ENCODE measurements around the gene COPG1.
"Not testable (repeated sequence)": the region's sequence is repeated elsewhere in the genome, so short reads cannot be mapped to it uniquely, and the experiment has no call there.

COPG1 gene

DNA sequence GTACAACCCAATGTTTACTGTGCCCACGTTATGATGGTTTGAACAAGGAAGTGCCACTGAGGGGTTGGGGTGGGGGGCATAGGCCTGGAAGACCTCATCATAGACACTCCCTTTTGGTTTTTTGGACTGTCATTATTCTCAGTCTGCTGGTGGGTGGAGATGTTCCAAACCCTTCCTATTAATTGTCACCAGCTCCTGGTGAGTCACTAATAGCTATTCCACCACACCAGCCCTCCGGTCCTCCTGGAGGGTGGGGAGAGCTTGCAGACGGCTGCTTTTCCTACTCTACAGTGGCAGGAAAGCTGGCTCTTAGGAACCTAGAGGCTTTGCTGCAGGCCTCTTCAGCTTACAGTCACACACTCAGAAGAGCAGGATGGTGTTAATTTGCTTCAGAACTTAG lies 9.0 kb upstream of the COPG1 start:
- no peak overlapping the region for H3K4me3 ChIP-seq (ENCODE audit: low read depth, low read length)
- TF ChIP-seq CTCF (IDR thresholded peaks at IDR 0.05; ENCODE audit: low read depth, low read length, missing control alignments) = no peak
- in situ Hi-C loops (cut with HindIII; ENCODE audit: low sequenced_read_pairs) = no loop called here
- DNase-seq (ENCODE audit: low read depth) = no peak

GRCh38 chr3:129245141-129245540 lies 4.3 kb upstream of the COPG1 start:
- in situ Hi-C loops (cut with HindIII; ENCODE audit: low sequenced_read_pairs) = no loop called here
- no peak for DNase-seq (ENCODE audit: low read depth)
- TF ChIP-seq CTCF (IDR thresholded peaks at IDR 0.05; ENCODE audit: low read depth, low read length, missing control alignments) = no peak
- no peak overlapping the region for H3K4me3 ChIP-seq (ENCODE audit: low read depth, low read length)

DNA sequence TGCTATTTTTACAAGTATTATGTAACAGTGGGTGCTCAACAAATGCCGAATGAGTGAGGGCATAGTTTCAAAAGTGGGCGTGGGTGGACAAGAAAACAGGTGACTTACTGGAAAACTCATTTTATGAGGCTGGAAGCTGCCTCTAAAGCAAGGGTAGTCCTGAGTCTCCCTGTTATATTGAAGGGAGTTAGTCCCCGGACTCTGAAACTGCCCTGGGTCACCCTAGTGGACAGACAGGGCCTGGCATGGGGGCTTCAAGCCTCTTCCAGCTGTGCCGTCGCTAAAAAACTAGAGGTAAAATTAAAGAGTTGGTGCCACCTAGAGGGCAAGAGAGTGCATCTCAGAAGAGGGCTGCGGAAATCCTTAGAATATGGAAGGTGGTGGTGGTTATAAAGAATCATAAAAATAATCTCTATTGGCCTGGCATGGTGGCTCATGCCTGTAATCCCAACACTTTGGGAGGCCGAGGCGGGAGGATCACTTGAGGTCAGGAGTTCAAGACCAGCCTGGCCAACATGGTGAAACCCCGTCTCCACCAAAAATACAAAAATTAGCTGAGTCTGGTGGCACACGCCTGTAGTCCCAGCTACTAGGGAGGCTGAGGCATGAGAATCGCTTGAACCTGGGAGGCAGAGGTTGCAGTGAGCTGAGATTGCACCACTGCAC lies 3.6 kb upstream of the COPG1 start:
- TF ChIP-seq CTCF (IDR thresholded peaks at IDR 0.05; ENCODE audit: low read depth, low read length, missing control alignments) = peak; percentile 98
- in situ Hi-C loops (cut with HindIII; ENCODE audit: low sequenced_read_pairs); H3K4me3 ChIP-seq (ENCODE audit: low read depth, low read length): not testable (repeated sequence)
- DNase-seq (ENCODE audit: low read depth) = peak; percentile 82

DNA sequence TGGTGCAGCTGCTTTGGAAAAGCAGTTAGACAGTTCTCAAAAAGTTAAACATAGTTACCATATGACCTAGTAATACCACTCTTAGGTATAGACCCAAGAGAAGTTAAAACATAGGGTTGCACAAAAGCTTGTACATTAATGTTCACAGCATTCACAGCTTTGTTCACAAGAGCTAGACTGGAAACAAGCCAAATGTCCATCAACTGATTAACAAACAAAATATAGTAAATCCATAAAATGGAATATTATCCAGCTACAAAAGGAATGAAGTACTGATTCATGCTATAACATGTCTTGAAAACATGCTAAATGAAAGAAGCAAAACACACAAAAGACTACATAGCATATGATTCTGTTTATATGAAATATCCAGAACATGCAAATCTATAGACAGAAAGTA lies 2.8 kb upstream of the COPG1 start:
- no peak for DNase-seq (ENCODE audit: low read depth)
- TF ChIP-seq CTCF (IDR thresholded peaks at IDR 0.05; ENCODE audit: low read depth, low read length, missing control alignments) = no peak
- H3K4me3 ChIP-seq (ENCODE audit: low read depth, low read length) = no peak overlapping the region
- in situ Hi-C loops (cut with HindIII; ENCODE audit: low sequenced_read_pairs) = no loop called here

DNA sequence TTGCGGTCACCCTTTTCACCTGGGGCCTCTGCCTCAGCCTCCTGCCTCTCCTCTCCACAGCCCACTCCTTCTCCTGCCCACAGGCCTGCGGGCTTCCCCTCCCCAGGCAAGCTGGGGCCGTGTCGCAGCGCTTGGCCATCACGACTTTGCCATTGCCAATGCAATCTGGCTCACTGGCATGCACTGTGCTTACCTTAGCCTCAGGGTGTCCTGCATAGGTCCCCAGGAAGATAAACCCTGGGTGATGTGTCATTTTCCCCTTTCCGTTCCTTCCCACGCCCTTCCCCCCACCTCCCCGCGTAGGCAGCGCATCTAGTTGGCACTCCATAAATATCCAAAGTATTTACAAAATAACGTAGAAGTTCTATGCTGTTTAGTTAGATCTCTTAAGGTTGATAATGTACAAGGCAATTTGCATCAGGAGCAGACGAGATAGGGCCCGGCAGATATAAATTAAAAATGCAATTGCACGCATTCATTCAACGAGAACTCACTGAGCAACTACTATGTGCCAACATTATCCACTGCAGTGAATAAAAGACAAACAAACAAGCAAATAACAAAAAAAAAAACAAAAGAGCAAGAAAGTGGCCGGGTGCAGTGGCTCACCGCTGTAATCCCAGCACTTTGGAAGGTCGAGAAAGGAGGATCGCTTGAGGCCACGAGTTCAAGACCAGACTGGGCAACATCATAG lies 973 bp upstream of the COPG1 start:
- in situ Hi-C loops (cut with HindIII; ENCODE audit: low sequenced_read_pairs) = no loop called here
- peak overlapping the region; percentile 90 for H3K4me3 ChIP-seq (ENCODE audit: low read depth, low read length)
- DNase-seq (ENCODE audit: low read depth) = no peak
- no peak for TF ChIP-seq CTCF (IDR thresholded peaks at IDR 0.05; ENCODE audit: low read depth, low read length, missing control alignments)

DNA sequence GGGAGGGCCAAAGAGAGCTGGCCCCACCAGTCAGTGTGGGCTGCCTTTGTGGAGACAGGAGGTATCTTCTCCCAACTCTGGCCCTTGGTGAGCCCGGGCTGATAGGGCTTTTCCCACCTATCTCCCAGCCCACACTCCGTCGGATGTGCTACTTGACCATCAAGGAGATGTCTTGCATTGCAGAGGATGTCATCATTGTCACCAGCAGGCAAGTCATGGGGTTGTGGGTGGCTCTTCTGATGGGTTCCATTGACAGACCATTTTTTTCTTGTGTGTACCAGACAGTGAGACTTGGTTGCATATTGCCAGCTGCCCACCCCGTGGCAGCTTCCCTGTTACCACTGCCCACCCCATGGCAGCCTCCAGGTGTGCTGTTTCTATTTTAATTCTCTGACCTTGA lies 3.3 kb downstream of the COPG1 start:
- in situ Hi-C loops (cut with HindIII; ENCODE audit: low sequenced_read_pairs) = loop anchor here (10.0 kb wide), 1 partner anchor 238 kb away; no protein-coding TSS in a partner anchor
- H3K4me3 ChIP-seq (ENCODE audit: low read depth, low read length) = no peak overlapping the region
- DNase-seq (ENCODE audit: low read depth) = no peak
- no peak for TF ChIP-seq CTCF (IDR thresholded peaks at IDR 0.05; ENCODE audit: low read depth, low read length, missing control alignments)

Measured in astrocyte of the cerebellum (primary cell).